PC-3 (cell line): Measurements from ENCODE around the gene LHX8. TPM values are rescaled to one million over a fixed set of nuclear protein-coding genes. Genes with fewer than 3 reads are reported as not detected.

Source experiments
- ATAC-seq: fragments of 200-7000 bp; cut with Tn5 transposase; 2 replicates; pipeline ENCODE4 v1.9.1; 2020; ENCODE audit warnings: mild to moderate bottlenecking, moderate library complexity
- BruUV-seq: library from RNA; stranded (reverse); fragments of 400-500 nt; replicated peaks from 2 replicates; lab custom pipeline; 2021; lab: Mats Ljungman, UMichigan
- CTCF ChIA-PET: fragments of 300-600 bp; sonication (Branson Sonifier 250); formaldehyde crosslinking; loops from one replicate; lab custom pipeline; 2022; ENCODE audit warnings: antibody characterized with exemption; lab: Charles Lee
- POLR2A ChIA-PET: fragments of 300-600 bp; sonication (Branson Sonifier 250); formaldehyde crosslinking; loops from one replicate; lab custom pipeline; 2022; ENCODE audit warnings: antibody characterized with exemption; ENCODE audit not compliant: unreplicated experiment; lab: Charles Lee
- DNase-seq: peaks from one replicate; pipeline ENCODE4 v3.0.0-alpha.2; 2015
- H2AFZ ChIP-seq: fragments of 300-600 bp; sonication (generic); 2 replicates; pipeline ENCODE4 v1.6.0; 2016; ENCODE audit warnings: antibody characterized with exemption, low read length
- H3F3A ChIP-seq: fragments of 300-600 bp; sonication (generic); one replicate; pipeline ENCODE4 v1.6.0; 2017; ENCODE audit warnings: antibody characterized with exemption, low read length, control low read depth, mild to moderate bottlenecking; ENCODE audit not compliant: unreplicated experiment
- H3K27ac ChIP-seq: fragments of 300-600 bp; sonication (generic); 2 replicates; pipeline ENCODE4 v1.5.1; 2016; ENCODE audit warnings: mild to moderate bottlenecking, low read length
- H3K27me3 ChIP-seq: fragments of 300-600 bp; sonication (generic); 2 replicates; pipeline ENCODE4 v1.6.1; 2016; ENCODE audit warnings: low read length, mixed read lengths
- H3K36me3 ChIP-seq: fragments of 300-600 bp; sonication (generic); 2 replicates; pipeline ENCODE4 v1.6.1; 2016; ENCODE audit warnings: low read depth, mixed run types, low read length, mixed read lengths
- H3K4me1 ChIP-seq: fragments of 300-600 bp; sonication (generic); 2 replicates; pipeline ENCODE4 v1.5.1; 2016; ENCODE audit warnings: low read length; ENCODE audit not compliant: insufficient read depth
- H3K4me2 ChIP-seq: fragments of 300-600 bp; sonication (generic); 2 replicates; pipeline ENCODE4 v1.6.0; 2016; ENCODE audit warnings: low read length
- H3K4me3 ChIP-seq: fragments of 300-600 bp; sonication (generic); 2 replicates; pipeline ENCODE4 v1.5.1; 2016; ENCODE audit warnings: mild to moderate bottlenecking, low read length, mixed read lengths
- H3K79me2 ChIP-seq: fragments of 300-600 bp; sonication (generic); 2 replicates; pipeline ENCODE4 v1.6.1; 2017; ENCODE audit warnings: low read length, mixed read lengths
- H3K9ac ChIP-seq: fragments of 300-600 bp; sonication (generic); 2 replicates; pipeline ENCODE4 v1.6.0; 2016; ENCODE audit warnings: mild to moderate bottlenecking, low read length
- H3K9me2 ChIP-seq: fragments of 300-600 bp; sonication (generic); replicated peaks from 2 replicates; pipeline ENCODE4 v1.6.1; 2016; ENCODE audit warnings: mixed run types, low read length, mixed read lengths
- H3K9me3 ChIP-seq: fragments of 300-600 bp; sonication (generic); 2 replicates; pipeline ENCODE4 v1.6.1; 2016; ENCODE audit warnings: low read length, mixed read lengths
- H4K20me1 ChIP-seq: fragments of 300-600 bp; sonication (generic); 2 replicates; pipeline ENCODE4 v1.6.1; 2016; ENCODE audit warnings: low read length, mixed read lengths
- EZH2 ChIP-seq: fragments of 300-600 bp; sonication (generic); IDR thresholded peaks from one replicate; pipeline ENCODE4 v1.6.1; 2017; ENCODE audit warnings: antibody characterized with exemption, mild to moderate bottlenecking, low read length; ENCODE audit not compliant: unreplicated experiment
- EZH2phosphoT487 ChIP-seq: fragments of 300-600 bp; sonication (generic); IDR thresholded peaks from 2 replicates; pipeline ENCODE4 v1.6.1; 2018; ENCODE audit warnings: mild to moderate bottlenecking, antibody characterized with exemption, low read length, borderline replicate concordance
- intact Hi-C: fragments of 100-400 bp; cut with micrococcal nuclease; formaldehyde crosslinking; loops from 2 replicates; pipeline ENCODE4 v1.9.0; 2023
- total RNA-seq: library from RNA; depleted of rRNA; stranded (reverse); fragments of >200 nt; gene quantifications from 2 replicates; pipeline ENCODE4 v1.2.3, GENCODE V29; 2014
- TF ChIP-seq, protein P1 (sequence below): fragments of 300-600 bp; sonication (generic); conservative IDR thresholded peaks from 2 replicates; pipeline ENCODE4 v1.5.1; 2017; ENCODE audit warnings: antibody characterized with exemption, low read depth, mild to moderate bottlenecking, low read length

The LHX8 gene
- total RNA-seq, 1 experiment from 2014 or later = not detected

DNA sequence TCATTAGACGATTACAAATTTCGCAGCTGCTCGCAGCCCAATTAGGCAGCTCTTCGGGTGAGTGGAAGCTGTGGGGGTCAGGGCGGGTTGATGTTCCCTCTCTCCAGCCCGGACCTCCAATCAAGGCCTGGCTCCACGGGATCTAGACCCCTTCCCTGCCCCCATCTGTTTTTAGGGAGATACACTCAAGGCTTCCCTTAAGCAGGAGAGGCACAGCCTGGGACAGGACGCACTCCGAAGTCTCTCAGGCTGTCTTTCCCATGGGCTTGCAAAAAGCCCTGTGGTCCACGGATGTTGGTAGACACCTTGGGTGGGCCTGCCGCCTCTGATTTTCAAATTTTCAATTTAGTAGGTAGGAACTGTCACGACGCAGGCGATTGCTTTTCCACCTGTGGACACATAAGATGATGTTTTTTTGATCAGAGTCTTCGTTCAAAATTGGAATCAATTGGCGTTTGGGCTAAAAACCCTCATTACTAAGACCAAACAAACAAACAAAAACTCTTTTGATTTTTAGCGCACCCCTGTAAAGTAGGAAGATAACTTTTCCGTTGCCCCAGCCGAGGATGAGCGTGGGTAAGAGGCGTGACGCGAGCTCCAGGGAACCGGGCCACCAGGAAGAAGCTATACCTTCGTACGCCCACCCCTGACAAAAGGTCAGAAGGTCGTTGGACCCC is 2.5 kb upstream of the LHX8 start:
- no peaks in the 10 kb centered on the region for H3K36me3 ChIP-seq
- no peaks in the 10 kb centered on the region for H3K79me2 ChIP-seq
- H2AFZ ChIP-seq = no peak overlapping the region
- H3K4me3 ChIP-seq = no peak overlapping the region
- BruUV-seq = no TSS peak
- ATAC-seq = no peak
- TF ChIP-seq, protein P1, sequence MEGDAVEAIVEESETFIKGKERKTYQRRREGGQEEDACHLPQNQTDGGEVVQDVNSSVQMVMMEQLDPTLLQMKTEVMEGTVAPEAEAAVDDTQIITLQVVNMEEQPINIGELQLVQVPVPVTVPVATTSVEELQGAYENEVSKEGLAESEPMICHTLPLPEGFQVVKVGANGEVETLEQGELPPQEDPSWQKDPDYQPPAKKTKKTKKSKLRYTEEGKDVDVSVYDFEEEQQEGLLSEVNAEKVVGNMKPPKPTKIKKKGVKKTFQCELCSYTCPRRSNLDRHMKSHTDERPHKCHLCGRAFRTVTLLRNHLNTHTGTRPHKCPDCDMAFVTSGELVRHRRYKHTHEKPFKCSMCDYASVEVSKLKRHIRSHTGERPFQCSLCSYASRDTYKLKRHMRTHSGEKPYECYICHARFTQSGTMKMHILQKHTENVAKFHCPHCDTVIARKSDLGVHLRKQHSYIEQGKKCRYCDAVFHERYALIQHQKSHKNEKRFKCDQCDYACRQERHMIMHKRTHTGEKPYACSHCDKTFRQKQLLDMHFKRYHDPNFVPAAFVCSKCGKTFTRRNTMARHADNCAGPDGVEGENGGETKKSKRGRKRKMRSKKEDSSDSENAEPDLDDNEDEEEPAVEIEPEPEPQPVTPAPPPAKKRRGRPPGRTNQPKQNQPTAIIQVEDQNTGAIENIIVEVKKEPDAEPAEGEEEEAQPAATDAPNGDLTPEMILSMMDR = no peak
- TF ChIP-seq EZH2phosphoT487 (no peak), EZH2 (no peak)
- peaks cover 94% of the 10 kb centered on the region for H3K27me3 ChIP-seq
- intact Hi-C loops = no loop called here
- H3K9me3 ChIP-seq = no peaks in the 10 kb centered on the region
- H4K20me1 ChIP-seq = no peaks in the 10 kb centered on the region
- H3K27ac ChIP-seq = no peak overlapping the region
- H3K9ac ChIP-seq = no peak overlapping the region
- no peak for DNase-seq
- H3K4me1 ChIP-seq = no peaks in the 10 kb centered on the region
- H3K4me2 ChIP-seq = no peak overlapping the region
- no peaks in the 10 kb centered on the region for H3K9me2 ChIP-seq
- CTCF ChIA-PET = no interaction called here
- POLR2A ChIA-PET = no interaction called here
- H3F3A ChIP-seq = no peaks in the 10 kb centered on the region

DNA sequence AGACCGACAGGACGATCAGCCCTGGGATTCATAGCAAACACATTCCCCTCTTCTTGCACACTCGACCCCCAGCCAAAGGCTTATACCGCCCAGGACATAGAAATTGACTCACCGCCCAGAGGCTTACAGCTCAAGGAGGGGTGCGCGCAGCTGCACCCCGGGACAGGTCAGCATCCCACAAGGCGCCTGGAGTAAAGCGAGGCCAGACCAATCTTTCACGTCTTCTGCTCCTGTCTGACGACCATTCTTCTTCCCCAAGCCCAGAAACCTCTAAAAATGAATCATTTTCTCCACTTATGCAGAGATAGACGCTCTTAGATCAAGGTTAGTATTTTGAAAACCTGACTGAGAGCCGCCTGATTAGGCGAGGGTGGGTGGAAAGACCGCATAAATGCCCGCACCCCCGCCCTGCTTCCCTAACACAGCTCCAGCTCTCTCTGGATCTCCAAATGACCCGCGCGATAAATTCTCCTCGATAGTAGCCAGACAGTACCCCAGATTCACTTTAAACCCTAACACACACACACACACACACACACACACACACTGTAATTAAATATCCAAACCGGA is 1.9 kb upstream of the LHX8 start:
- Histone ChIP-seq H3K79me2 (no peaks in the 10 kb centered on the region), H3K27me3 (peaks cover 92% of the 10 kb centered on the region), H3K4me3 (no peak overlapping the region), H3K9me3 (no peaks in the 10 kb centered on the region), H3K4me1 (no peaks in the 10 kb centered on the region), H2AFZ (no peak overlapping the region), H3K4me2 (no peak overlapping the region), H4K20me1 (no peaks in the 10 kb centered on the region), H3F3A (no peaks in the 10 kb centered on the region), H3K36me3 (no peaks in the 10 kb centered on the region), H3K9me2 (no peaks in the 10 kb centered on the region), H3K9ac (no peak overlapping the region), H3K27ac (no peak overlapping the region)
- CTCF ChIA-PET = no interaction called here
- intact Hi-C loops = no loop called here
- POLR2A ChIA-PET = no interaction called here
- no peak for DNase-seq
- no peak for ATAC-seq
- BruUV-seq = no TSS peak
- TF ChIP-seq EZH2phosphoT487 = no peak
- TF ChIP-seq, protein P1 = no peak
- no peak for TF ChIP-seq EZH2
